ENCODE data around the gene HS3ST3A1. TPM values are rescaled to one million over a fixed set of nuclear protein-coding genes. Genes with fewer than 3 reads are reported as not detected.

Gene HS3ST3A1
- total RNA-seq, 1 donor from 2014 or later = 10.2 TPM

DNA sequence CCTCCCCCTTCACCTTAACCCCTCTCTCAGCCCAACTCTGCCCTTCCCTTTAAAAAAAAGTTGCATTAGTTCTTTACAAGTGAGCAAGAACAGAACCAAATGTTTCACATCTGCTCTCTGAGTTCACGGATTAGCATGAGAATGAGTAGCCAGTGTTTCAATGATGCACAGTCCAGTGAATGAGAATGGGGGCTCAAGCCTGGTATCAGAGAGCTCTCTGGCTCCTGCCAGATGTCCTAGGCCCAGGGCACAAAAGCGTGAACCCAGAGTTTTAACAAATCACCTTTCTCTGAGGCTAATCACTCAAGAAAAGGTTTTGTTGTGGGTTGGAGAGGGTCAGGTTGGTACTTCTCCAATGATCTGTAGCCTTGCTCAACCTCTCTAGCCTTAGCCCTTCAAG, 41.5 kb upstream of the HS3ST3A1 start:
- Mint-ChIP-seq H3K36me3 (no peaks in the 10 kb centered on the region), H3K4me3 (no peak overlapping the region), H3K27me3 (ENCODE audit: low read depth) (peaks cover 9% of the 10 kb centered on the region), H3K9me3 (no peaks in the 10 kb centered on the region), H3K4me1 (peaks cover 3% of the 10 kb centered on the region), H3K27ac (no peak overlapping the region)
- DNase-seq (ENCODE audit: low spot score in 2 of 2, unreplicated experiment in 2 of 2) = no peak
- TF ChIP-seq, protein P1, sequence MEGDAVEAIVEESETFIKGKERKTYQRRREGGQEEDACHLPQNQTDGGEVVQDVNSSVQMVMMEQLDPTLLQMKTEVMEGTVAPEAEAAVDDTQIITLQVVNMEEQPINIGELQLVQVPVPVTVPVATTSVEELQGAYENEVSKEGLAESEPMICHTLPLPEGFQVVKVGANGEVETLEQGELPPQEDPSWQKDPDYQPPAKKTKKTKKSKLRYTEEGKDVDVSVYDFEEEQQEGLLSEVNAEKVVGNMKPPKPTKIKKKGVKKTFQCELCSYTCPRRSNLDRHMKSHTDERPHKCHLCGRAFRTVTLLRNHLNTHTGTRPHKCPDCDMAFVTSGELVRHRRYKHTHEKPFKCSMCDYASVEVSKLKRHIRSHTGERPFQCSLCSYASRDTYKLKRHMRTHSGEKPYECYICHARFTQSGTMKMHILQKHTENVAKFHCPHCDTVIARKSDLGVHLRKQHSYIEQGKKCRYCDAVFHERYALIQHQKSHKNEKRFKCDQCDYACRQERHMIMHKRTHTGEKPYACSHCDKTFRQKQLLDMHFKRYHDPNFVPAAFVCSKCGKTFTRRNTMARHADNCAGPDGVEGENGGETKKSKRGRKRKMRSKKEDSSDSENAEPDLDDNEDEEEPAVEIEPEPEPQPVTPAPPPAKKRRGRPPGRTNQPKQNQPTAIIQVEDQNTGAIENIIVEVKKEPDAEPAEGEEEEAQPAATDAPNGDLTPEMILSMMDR (IDR thresholded peaks at IDR 0.05; ENCODE audit: unreplicated experiment) = no peak

DNA sequence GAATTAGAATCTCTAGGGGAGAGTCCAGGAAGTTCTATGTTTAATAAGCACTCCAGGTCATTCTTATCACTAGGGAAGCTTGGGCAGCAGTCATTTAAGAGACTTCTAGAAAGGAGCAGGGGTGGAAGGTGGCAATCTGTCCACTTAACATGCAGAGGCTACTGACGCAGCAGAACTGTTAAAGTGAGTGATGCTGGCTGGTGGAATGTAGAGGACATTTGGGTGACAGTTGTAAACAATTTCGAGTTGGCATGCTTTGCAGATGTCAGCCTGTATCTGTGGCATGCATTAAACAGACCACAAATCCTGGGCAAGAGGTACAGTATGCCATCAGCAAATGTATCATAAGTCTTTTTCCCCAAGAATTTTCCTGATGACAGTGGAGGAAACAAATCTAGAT, 40.5 kb upstream of the HS3ST3A1 start:
- TF ChIP-seq, protein P1 (IDR thresholded peaks at IDR 0.05; ENCODE audit: unreplicated experiment) = no peak
- no peak overlapping the region for H3K27ac Mint-ChIP-seq
- no peaks in the 10 kb centered on the region for H3K9me3 Mint-ChIP-seq
- DNase-seq (ENCODE audit: low spot score in 2 of 2, unreplicated experiment in 2 of 2) = no peak
- peaks cover 3% of the 10 kb centered on the region for H3K4me1 Mint-ChIP-seq
- H3K27me3 Mint-ChIP-seq (ENCODE audit: low read depth) = peaks cover 9% of the 10 kb centered on the region
- no peak overlapping the region for H3K4me3 Mint-ChIP-seq
- no peaks in the 10 kb centered on the region for H3K36me3 Mint-ChIP-seq

DNA sequence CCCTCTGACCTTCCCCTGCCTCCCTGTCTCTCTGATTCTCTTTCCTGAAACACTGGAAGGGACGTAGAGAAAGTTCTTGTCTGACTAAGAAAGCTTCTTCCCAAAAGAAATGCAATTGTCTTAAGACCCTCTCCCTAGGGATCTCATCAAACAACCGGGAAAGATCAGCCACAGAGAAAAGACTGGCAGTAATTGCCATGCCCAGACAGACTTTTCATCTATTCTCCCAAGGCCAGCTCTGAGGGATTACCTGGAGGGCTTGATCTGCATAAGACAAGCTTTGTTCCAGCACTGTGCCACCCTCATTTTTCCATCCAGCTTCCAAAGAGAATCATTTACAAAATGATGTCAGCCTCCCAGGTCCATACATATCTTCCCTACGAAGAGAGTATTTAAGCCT, 38.8 kb upstream of the HS3ST3A1 start:
- Mint-ChIP-seq H3K4me1 (peaks cover 6% of the 10 kb centered on the region), H3K4me3 (no peak overlapping the region), H3K36me3 (no peaks in the 10 kb centered on the region), H3K9me3 (no peaks in the 10 kb centered on the region), H3K27me3 (ENCODE audit: low read depth) (peaks cover 3% of the 10 kb centered on the region), H3K27ac (no peak overlapping the region)
- TF ChIP-seq, protein P1 (IDR thresholded peaks at IDR 0.05; ENCODE audit: unreplicated experiment) = no peak
- no peak for DNase-seq (ENCODE audit: low spot score in 2 of 2, unreplicated experiment in 2 of 2)

DNA sequence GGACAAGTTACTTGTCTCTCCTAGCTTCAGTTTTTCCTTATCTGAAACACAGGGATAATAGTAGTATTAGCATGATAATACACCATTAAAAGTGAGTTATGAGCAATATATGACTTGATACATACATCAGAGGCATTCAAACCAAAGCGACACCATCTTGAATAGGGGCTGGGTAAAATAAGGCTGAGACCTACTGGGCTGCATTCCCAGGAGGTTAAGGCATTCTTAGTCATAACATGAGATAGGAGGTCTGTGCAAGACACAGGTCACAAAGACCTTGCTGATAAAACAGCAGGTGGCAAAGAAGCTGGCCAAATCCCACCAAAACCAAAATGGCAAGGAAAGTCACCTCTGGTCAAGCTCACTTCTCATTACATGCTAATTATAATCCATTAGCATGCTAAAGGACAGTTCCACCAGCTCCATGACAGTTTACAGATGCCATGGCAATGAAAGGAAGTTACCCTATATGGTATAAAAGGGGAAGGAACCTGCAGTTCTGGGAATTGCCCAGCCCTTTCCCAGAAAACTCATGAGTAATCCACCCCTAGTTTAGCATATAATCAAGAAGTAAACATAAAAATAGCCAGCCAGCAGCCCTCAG, 37.2 kb upstream of the HS3ST3A1 start:
- DNase-seq (ENCODE audit: low spot score in 2 of 2, unreplicated experiment in 2 of 2) = no peak

DNA sequence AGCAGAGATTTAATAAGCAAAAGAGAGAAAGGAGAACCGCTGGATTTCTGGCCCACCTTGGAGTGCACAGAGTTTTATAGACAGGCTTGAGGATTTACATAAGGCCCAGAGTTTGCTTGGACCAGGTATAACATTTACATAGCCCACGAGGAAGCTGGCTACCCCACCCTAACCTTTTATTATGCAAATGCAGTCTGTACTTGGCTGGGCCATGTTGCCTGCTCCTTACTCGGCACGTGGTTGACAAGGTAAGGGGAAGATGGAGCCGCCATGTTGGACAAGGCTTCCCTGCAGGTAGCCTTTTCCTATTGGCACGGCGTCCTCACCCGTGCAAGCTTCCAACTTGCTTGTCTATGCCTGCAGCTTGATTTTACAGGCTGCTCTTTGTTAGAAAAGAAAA, 35.2 kb upstream of the HS3ST3A1 start:
- Mint-ChIP-seq H3K9me3 (no peaks in the 10 kb centered on the region), H3K27ac (no peak overlapping the region)

More for the DNA sequence above, 37.2 kb upstream of the HS3ST3A1 start:
- peaks cover 8% of the 10 kb centered on the region for H3K4me1 Mint-ChIP-seq
- peaks cover 3% of the 10 kb centered on the region for H3K27me3 Mint-ChIP-seq (ENCODE audit: low read depth)
- TF ChIP-seq, protein P1 (IDR thresholded peaks at IDR 0.05; ENCODE audit: unreplicated experiment) = no peak
- H3K4me3 Mint-ChIP-seq = no peak overlapping the region
- H3K9me3 Mint-ChIP-seq = no peaks in the 10 kb centered on the region
- H3K36me3 Mint-ChIP-seq = no peaks in the 10 kb centered on the region
- H3K27ac Mint-ChIP-seq = no peak overlapping the region

More for the DNA sequence above, 35.2 kb upstream of the HS3ST3A1 start:
- Mint-ChIP-seq H3K4me1 (peaks cover 5% of the 10 kb centered on the region), H3K27me3 (ENCODE audit: low read depth) (peaks cover 3% of the 10 kb centered on the region), H3K36me3 (no peaks in the 10 kb centered on the region), H3K4me3 (no peak overlapping the region)
- TF ChIP-seq, protein P1 (IDR thresholded peaks at IDR 0.05; ENCODE audit: unreplicated experiment) = no peak
- DNase-seq (ENCODE audit: low spot score in 2 of 2, unreplicated experiment in 2 of 2) = no peak

Data from mesothelial cell of epicardium (in vitro differentiated cells).